Fibroblast of skin of back (primary cell): ENCODE measurements around the gene LRRC59.

ENCODE experiments used
- DNase-seq: peaks from one replicate; pipeline ENCODE4 v3.0.0-alpha.2; 2013

Gene LRRC59

GRCh38 chr17:50360486-50361115 lies 36.7 kb downstream of the LRRC59 start:
- DNase-seq, result no peak

DNA sequence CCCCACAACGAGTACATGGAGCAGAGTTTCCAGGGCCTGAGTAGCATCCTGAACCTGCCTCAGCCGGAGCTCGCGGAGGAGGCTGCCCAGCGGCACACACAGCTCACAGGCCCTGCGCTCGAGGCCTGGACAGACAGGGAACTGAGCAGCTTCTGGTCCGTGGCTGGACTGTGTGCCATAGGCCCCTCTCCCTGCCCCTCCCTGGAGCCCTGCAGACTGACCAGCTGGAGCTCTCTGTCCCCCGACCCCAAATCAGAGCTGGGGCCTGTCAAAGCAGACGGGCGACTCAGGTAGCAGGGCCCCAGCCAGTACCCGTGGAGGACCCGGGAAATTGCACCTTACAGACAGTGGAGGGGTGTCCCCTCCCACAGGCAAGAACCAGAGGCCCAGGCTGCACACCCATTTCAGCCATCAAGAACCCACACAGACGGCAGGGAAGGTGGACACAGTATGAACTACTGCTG lies 37.3 kb downstream of the LRRC59 start:
- DNase-seq, result no peak

DNA sequence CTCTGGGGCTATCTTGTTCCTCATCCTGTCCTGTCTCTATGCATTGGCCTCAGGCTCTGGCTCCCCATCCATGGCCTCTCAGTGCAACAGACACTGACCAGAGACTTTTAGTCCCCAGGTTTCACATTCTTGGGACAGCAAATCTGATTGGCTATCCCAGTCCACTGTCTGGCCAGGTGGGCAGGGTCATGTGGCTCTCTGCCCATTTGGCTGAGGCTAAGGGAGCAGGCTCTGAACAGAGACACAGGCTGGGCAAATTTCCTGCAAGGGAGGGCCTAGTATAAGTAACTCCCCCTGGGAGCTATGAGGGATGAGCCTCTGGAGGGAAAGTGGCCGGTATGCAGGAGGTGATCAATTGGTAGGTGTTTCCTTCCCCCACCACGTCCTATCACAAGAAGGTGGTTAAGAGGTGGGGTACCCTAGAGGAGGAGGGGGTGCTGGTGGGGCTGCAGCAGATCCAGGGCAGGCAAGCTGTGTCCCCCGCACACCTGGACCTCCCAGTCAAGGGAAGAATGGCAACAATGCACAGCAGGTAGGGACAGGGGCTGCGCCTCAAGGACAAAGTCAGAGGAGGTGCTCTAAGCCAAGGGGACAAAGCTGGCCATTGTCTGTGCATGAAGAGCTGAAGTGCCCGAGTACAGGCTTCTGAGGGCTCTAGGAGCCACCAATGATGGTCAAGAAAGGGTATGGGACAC lies 38.2 kb downstream of the LRRC59 start:
- DNase-seq, result no peak

- DNase-seq, result no peak
Observed at GRCh38 chr17:50358177-50358576, 39.1 kb downstream of the LRRC59 start.

GRCh38 chr17:50356892-50357510 lies 40.3 kb downstream of the LRRC59 start:
- DNase-seq, result no peak

DNA sequence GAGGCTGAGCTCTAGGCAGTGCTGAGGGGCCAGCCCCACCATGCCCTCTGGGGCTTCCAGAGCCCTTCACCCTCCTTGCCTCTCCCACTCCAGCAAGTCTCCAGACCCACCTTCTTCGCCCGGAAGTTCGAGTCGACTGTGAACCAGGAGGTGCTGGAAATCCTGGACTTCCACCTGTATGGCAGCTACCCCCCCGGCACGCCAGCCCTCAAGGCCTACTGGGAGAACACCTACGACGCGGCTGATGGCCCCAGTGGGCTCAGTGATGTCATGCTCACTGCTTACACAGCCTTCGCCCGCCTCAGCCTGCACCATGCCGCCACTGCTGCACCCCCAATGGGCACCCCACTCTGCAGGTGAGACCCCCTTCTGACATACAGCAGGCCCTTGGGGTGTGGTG lies 40.9 kb downstream of the LRRC59 start:
- no peak for DNase-seq

DNA sequence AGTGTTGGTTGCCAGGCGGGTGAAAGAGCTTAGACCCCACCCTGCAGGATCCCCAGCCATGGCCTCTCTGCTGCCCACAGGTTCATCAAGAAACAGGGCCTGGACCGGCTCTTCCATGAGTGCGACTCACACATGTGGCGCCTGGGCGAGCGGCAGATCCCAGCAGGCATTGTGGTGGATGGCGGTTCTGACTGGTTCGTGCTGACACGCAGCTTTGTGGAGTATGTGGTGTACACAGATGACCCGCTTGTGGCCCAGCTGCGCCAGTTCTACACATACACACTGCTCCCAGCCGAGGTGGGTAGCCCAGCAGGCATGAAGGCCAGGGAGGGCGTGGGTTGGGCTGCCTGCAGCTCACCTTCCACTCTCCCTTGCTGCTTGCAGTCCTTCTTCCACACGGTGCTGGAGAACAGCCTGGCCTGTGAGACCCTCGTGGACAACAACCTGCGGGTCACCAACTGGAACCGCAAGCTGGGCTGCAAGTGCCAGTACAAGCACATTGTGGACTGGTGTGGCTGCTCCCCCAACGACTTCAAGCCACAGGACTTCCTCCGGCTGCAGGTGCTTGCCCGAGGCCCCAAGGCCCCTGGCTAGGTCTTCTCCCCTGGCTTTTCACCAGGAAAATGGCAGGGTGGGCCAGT lies 41.5 kb downstream of the LRRC59 start:
- no peak for DNase-seq

DNA sequence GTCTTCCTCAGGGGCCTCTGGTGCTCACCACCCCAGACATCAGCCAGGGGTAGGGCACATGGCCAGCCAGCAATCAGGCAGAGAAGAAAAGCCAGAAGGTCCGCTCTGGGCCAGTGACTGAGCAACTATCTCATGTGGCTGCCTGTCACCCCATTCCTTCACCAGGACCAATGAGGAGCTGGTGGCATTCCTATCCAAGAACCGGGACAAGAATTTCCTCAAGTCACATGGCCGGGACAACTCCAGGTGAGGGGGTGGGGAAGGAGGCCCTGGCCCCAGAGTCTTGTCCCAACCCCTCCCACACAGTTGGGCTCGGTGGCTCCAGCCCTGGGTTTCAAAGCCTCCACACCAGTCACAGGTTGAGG lies 42.0 kb downstream of the LRRC59 start:
- no peak for DNase-seq

GRCh38 chr17:50354776-50355175 lies 42.5 kb downstream of the LRRC59 start:
- DNase-seq, result no peak

DNA sequence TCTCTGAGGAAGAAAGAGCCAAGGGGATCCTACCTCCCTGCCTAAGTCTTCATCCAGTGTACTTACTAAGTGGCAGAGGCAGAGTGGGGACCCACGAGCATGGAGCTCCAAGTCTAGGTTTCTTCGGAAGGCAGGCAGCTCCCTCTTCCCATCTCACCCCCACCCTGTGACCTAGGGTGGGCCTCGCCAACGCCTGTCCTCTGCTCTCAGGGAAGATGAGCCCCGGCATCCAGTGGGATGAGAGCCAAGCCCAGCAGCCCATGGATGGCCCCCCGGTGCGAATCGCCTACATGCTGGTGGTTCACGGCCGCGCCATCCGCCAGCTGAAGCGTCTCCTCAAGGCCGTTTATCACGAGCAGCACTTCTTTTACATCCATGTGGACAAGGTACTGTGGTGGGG lies 43.1 kb downstream of the LRRC59 start:
- no peak for DNase-seq

DNA sequence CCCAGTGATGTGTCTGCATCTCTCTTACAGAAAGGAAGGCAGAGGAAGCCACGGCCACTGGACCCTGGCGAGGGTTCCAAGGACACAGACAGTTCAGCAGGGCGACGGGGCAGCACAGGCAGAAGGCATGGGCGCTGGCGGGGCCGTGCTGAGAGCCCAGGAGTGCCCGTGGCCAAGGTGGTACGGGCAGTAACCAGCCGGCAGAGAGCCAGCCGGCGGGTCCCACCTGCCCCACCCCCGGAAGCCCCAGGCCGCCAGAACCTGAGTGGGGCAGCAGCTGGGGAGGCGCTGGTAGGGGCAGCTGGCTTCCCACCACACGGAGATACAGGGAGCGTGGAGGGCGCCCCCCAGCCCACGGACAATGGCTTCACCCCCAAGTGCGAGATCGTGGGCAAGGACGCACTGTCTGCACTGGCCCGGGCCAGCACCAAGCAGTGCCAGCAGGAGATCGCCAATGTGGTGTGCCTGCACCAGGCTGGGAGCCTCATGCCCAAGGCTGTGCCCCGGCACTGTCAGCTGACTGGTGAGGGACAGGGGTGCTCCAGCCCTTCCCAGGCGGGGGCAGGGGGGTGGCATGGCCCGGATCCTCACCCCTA lies 43.6 kb downstream of the LRRC59 start:
- DNase-seq, result no peak

GRCh38 chr17:50352693-50353599 lies 44.4 kb downstream of the LRRC59 start:
- DNase-seq, result no peak

DNA sequence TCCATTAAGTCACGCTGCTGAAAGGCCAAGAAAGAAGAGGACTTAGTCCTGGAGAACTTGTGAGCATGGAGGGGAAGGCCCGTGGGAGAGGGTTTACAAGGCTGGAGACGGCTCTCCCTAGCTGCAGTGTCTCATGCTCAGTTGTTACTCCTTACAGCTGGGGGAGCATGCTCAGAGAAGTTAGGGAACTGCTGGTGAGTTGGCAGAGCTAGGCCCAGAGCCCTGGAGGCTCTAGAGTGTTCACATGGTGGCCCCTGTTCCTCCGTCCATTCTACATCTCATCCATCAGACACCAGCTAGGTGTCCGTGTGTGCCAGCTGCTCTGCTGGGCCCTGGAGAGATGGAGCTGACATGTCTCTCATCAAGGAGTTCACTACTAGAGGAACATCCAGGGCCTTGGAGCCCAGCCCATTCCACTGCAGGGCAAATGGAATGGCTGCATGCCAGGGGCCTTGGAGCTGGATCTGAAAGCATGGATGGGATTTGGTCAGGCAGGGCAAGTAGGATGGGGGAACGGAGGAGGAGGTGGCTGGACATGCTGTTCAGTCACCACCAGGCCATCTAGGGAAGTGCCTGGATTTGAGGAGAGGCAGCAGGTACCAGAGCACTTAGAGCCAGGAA lies 45.1 kb downstream of the LRRC59 start:
- no peak for DNase-seq

DNA sequence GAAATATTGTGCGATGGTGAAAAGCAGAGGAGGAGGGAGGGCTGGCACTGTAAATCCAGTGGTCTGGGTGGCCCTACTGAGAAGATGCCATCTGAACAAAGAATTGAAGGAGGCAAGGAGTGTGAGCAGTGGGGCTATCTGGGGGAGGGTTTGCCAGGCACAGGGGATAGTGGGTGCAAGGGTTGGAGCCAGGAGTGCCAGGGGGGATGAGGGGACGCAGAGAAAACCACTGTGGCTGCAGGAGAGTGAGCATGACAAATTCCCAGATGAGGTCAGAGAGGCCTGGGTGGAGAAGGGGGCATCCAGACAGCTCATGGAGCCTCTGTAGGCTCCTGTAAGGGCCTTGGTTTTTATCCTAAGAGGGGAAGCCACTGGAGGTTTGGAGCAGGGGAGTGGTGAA lies 46.6 kb downstream of the LRRC59 start:
- DNase-seq, result no peak

GRCh38 chr17:50349243-50349600 lies 48.1 kb downstream of the LRRC59 start:
- DNase-seq, result no peak

DNA sequence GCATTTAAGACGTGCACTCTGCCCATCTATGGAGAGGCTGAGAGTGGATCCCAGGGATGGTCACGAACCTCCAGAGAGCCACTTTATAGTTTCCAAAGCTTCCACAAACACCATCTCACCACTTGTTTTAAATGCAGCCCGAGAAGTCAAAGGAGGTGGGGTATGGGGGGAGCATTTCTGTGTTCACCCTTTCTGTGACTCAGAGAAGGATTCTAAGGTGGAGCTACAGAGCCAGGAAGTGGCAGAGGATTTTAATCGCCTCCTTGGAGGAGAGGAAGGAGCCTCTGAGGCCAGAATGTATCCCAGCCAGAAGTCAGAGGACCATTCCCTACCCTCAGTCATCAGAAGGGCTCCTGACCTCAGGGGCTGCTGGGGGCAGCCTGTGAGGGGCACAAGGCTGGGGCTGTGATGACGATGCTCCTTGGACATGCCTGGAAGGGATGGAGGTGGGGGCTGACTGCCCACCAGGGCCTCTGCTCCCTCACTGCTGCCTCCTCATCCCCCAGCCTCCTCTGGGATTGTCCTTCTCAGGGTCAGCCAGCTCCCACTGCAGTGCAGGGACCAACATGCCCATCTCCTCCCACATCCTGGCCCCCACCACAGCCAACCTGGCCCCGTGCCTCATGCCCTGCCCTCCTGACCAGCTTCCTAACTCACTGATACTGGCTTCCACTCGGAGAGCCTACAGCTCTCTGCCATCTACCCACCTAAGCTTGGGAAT lies 48.6 kb downstream of the LRRC59 start:
- DNase-seq, result peak; percentile 56

GRCh38 chr17:50347894-50348291 lies 49.4 kb downstream of the LRRC59 start:
- no peak for DNase-seq

DNA sequence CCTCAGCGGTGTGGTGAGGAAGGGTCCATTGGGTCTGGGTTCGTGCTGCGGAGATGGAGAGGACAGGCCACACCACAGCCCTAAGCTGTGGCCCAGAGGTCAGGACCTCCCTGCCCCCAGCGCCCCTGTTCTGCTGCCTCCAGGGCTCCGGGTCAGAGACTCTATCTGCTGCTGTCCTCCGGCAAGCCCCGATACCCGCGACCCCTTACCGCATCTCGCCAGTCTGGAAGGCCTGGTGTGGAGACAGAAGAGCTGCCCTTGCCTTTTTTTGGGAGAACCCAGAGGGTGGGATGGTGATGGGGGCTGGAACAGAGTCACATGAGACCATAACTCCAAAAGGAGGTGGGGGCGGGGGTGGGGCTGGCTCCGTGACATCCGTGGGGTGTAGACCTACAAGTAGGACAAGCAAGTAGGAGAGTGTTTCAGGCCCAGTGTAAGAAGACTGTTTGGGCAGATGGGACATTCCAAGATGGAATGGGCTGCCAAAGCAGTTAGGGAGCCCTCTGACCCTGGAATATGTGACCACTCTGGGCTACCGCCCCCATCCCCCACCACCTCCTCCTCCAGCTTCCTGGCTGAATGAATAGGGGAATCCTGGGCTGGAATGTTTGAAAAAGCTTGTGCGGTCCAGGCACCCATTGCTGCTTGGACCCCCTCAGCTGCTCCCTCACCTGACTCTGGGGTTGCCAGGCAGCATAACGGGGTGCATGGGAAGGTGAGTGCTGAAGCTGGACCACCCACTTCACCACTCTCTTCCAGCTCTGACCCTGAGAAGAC lies 50.0 kb downstream of the LRRC59 start:
- no peak for DNase-seq

DNA sequence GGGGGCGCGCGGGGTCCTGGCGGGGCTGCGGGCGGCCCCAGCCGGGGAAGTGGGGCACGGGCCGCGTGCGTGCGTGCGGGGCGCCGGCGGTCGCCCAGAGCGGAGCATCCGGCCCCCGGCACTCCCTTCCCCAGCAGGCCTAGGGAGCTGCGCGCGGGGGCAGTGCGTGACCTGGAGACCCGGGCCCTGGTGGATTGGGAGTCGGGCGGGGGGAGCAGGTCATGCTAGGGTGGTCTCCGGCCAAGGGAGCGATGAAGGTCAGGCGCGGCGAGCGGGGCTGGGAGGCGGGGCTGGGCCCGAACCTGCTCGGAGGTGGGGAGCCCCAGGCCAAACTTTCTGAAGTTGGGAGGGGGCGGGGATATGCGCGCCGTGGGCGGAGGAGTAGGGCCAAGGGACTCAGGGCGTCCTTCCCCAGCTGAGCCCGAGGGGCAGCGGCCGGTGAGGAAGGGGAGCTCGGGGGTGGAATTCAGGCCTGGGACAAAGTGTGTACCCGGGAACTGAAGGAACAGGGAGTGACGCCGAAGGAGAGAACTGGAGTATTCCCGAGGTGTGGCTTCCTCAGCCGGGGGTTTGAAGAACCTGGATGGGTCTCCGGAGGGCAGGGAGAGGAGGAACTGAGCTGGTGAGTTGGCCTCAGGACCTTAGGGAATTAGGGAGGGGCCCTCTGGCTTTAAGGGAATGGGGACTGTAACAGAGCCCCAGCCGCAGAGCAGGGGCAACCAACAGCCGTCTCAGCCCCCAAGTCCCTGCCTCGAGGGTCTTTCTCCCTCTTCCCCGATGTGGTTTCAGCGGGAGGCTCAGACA lies 50.8 kb downstream of the LRRC59 start:
- DNase-seq, result peak; percentile 42
